Cardiac fibroblast (primary cell): ENCODE data around the gene PRRT1.

Experiments
- DNase-seq, 2 donors: peaks; one replicate each; pipeline versions ENCODE4 v3.0.0 to v3.0.0-alpha.2; 2010; ENCODE audit warnings: low read depth in 2 of 2
- H3K4me3 ChIP-seq, 2 donors: replicated peaks in 1 of 2; 1 replicate in 1 of 2; 2 replicates in 1 of 2; pipeline ENCODE4 v1.5.1; 2011; ENCODE audit warnings: low read depth in 2 of 2, low read length in 2 of 2, mild to moderate bottlenecking in 2 of 2, moderate library complexity in 1 of 2
- CTCF ChIP-seq: IDR thresholded peaks from one replicate; pipeline ENCODE4 v1.5.1; 2011; ENCODE audit warnings: low read depth, mild to moderate bottlenecking, low read length, inconsistent platforms

PRRT1 gene

GRCh38 chr6:32117461-32117860, 34.3 kb downstream of the PRRT1 start:
- no peak for DNase-seq
- no peak for TF ChIP-seq CTCF
- H3K4me3 ChIP-seq: no peak overlapping the region

GRCh38 chr6:32116674-32117073, 35.1 kb downstream of the PRRT1 start:
- H3K4me3 ChIP-seq: no peak overlapping the region
- peak; percentile 46 for TF ChIP-seq CTCF
- peak in 1 of 2 donors; percentile 33 for DNase-seq

GRCh38 chr6:32115623-32116022, 36.1 kb downstream of the PRRT1 start:
- no peak overlapping the region for H3K4me3 ChIP-seq
- peak in 1 of 2 donors; percentile 20 for DNase-seq
- TF ChIP-seq CTCF: no peak

- DNase-seq: peak; percentile 56 to 89
- TF ChIP-seq CTCF: no peak
- H3K4me3 ChIP-seq: no peak overlapping the region
These were observed 36.9 kb downstream of the PRRT1 start for GRCh38 chr6:32114796-32115195.

GRCh38 chr6:32113386-32114352, 38.1 kb downstream of the PRRT1 start:
- no peak overlapping the region for H3K4me3 ChIP-seq
- TF ChIP-seq CTCF: peak; percentile 71
- DNase-seq: peak; percentile 98 to 99

- H3K4me3 ChIP-seq: no peak overlapping the region
- no peak for TF ChIP-seq CTCF
- peak; percentile 22 to 61 for DNase-seq
These were observed 39.2 kb downstream of the PRRT1 start for GRCh38 chr6:32112431-32112980.
